HEK293 (cell line): ENCODE measurements around the gene MPDU1.

Experiments
- CTCF ChIA-PET: fragments of 350-600 bp; formaldehyde crosslinking; extraction: SDS; loops from one replicate; lab custom pipeline; 2021; ENCODE audit warnings: antibody characterized with exemption; lab: Yijun Ruan, JAX
- POLR2A ChIA-PET: fragments of 300-600 bp; formaldehyde crosslinking; extraction: SDS; loops from one replicate; lab custom pipeline; 2020; ENCODE audit warnings: antibody characterized with exemption, inconsistent platforms; lab: Yijun Ruan, JAX
- H3K27ac ChIP-seq: fragments of 200-500 bp; sonication (Bioruptor generic); 2 replicates; pipeline ENCODE4 v1.5.1; 2014; ENCODE audit warnings: low read depth, low read length, control low read depth, inconsistent platforms; ENCODE audit errors: extremely low read depth
- H3K36me3 ChIP-seq, 2 experiments: fragments of 200-500 bp in 1 of 2; sonication (Bioruptor generic) in 1 of 2; 1 replicate in 1 of 2; 2 replicates in 1 of 2; pipeline ENCODE4 v1.5.1; 2014 to 2017; ENCODE audit warnings: inconsistent platforms in 2 of 2, low read length in 2 of 2; ENCODE audit not compliant: control insufficient read depth in 2 of 2, insufficient read depth in 1 of 2
- H3K4me1 ChIP-seq: fragments of 200-500 bp; sonication (Bioruptor generic); 2 replicates; pipeline ENCODE4 v1.5.1; 2014; ENCODE audit warnings: mild to moderate bottlenecking, low read length, inconsistent platforms; ENCODE audit not compliant: control insufficient read depth, insufficient read depth
- H3K4me3 ChIP-seq: 2 replicates; pipeline ENCODE4 v1.5.1; 2011; ENCODE audit warnings: low read depth, mild to moderate bottlenecking, control low read depth, low read length, moderate library complexity
- H3K9me3 ChIP-seq: fragments of 200-500 bp; sonication (Bioruptor generic); 2 replicates; pipeline ENCODE4 v1.5.1; 2014; ENCODE audit warnings: low read depth, low read length, inconsistent platforms; ENCODE audit not compliant: control insufficient read depth, insufficient read depth
- SCRT2 ChIP-seq: fragments of 450-650 bp; formaldehyde crosslinking; IDR thresholded peaks from 2 replicates; pipeline ENCODE4 v1.5.1; 2016; ENCODE audit warnings: missing biosample characterization, missing genetic modification characterization
- TRIM28 ChIP-seq: IDR thresholded peaks from 2 replicates; pipeline ENCODE4 v1.6.1; 2011; ENCODE audit warnings: low read length, control low read depth, borderline replicate concordance
- ZBTB17 ChIP-seq: fragments of 450-650 bp; formaldehyde crosslinking; IDR thresholded peaks from 2 replicates; pipeline ENCODE4 v1.5.1; 2016; ENCODE audit warnings: missing biosample characterization, missing genetic modification characterization
- ZBTB8A ChIP-seq: fragments of 450-650 bp; formaldehyde crosslinking; IDR thresholded peaks from 2 replicates; pipeline ENCODE4 v1.5.1; 2016; ENCODE audit warnings: missing biosample characterization, missing genetic modification characterization
- ZFP3 ChIP-seq: fragments of 450-650 bp; formaldehyde crosslinking; IDR thresholded peaks from 2 replicates; pipeline ENCODE4 v1.5.1; 2016; ENCODE audit warnings: low read depth, missing biosample characterization, missing genetic modification characterization
- ZNF211 ChIP-seq: fragments of 450-650 bp; formaldehyde crosslinking; IDR thresholded peaks from 2 replicates; pipeline ENCODE4 v1.5.1; 2016; ENCODE audit warnings: low read depth, missing biosample characterization, missing genetic modification characterization
- ZNF239 ChIP-seq: fragments of 450-650 bp; formaldehyde crosslinking; IDR thresholded peaks from 2 replicates; pipeline ENCODE4 v1.5.1; 2016; ENCODE audit warnings: missing biosample characterization, missing genetic modification characterization
- ZNF292 ChIP-seq: fragments of 450-650 bp; formaldehyde crosslinking; IDR thresholded peaks from 2 replicates; pipeline ENCODE4 v1.5.1; 2016; ENCODE audit warnings: low read depth, missing biosample characterization, missing genetic modification characterization, borderline replicate concordance
- ZNF366 ChIP-seq: fragments of 450-650 bp; formaldehyde crosslinking; conservative IDR thresholded peaks from 2 replicates; pipeline ENCODE4 v1.5.1; 2016; ENCODE audit warnings: missing biosample characterization, missing genetic modification characterization
- ZNF416 ChIP-seq: fragments of 450-650 bp; formaldehyde crosslinking; IDR thresholded peaks from 2 replicates; pipeline ENCODE4 v1.5.1; 2016; ENCODE audit warnings: missing biosample characterization, missing genetic modification characterization
- ZNF473 ChIP-seq: fragments of 450-650 bp; formaldehyde crosslinking; IDR thresholded peaks from 2 replicates; pipeline ENCODE4 v1.5.1; 2017; ENCODE audit warnings: missing biosample characterization, missing genetic modification characterization
- ZNF544 ChIP-seq: fragments of 450-650 bp; formaldehyde crosslinking; IDR thresholded peaks from 2 replicates; pipeline ENCODE4 v1.5.0; 2017; ENCODE audit warnings: missing biosample characterization, missing genetic modification characterization
- ZNF701 ChIP-seq: fragments of 450-650 bp; formaldehyde crosslinking; IDR thresholded peaks from 2 replicates; pipeline ENCODE4 v1.5.1; 2016; ENCODE audit warnings: missing biosample characterization, missing genetic modification characterization
- TF ChIP-seq, protein P1 (sequence below): fragments of 450-650 bp; formaldehyde crosslinking; IDR thresholded peaks from 2 replicates; pipeline ENCODE4 v1.5.1; 2016; ENCODE audit warnings: missing biosample characterization, missing genetic modification characterization
- TF ChIP-seq, protein P2 (sequence below): fragments of 450-650 bp; formaldehyde crosslinking; IDR thresholded peaks from 2 replicates; pipeline ENCODE4 v1.5.0; 2017; ENCODE audit warnings: missing biosample characterization, missing genetic modification characterization, borderline replicate concordance
- TF ChIP-seq, protein P3 (sequence below): fragments of 450-650 bp; IDR thresholded peaks from 2 replicates; pipeline ENCODE4 v1.5.1; 2018; ENCODE audit warnings: missing biosample characterization, mild to moderate bottlenecking, missing genetic modification characterization
- TF ChIP-seq, protein P4 (sequence below): fragments of 450-650 bp; formaldehyde crosslinking; IDR thresholded peaks from 2 replicates; pipeline ENCODE4 v1.5.1; 2016; ENCODE audit warnings: missing biosample characterization, missing genetic modification characterization
- TF ChIP-seq, protein P5 (sequence below): fragments of 450-650 bp; formaldehyde crosslinking; conservative IDR thresholded peaks from 2 replicates; pipeline ENCODE4 v1.5.1; 2016; ENCODE audit warnings: low read depth, missing biosample characterization, missing genetic modification characterization

Gene MPDU1

DNA sequence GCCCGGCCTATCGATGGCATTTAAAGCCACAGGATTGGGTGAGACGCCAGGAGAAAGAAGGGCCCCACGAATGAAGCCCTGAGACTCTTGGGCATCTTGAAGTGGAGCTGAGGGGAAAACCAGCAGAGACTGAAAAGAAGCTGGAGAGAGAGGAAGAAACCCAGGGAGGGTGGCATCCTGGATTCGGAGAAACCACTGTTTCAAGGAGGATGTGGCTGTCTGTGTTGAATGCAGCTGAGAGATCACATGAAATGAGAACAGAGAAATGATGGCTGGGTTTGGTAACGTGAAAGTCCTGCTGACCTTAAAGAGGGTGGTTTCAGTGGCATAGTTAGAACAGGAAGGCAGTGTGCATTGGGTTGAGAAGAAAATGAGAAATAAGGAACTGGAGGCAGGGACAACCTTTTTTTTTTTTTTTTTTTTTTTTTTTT is 31.0 kb upstream of the MPDU1 start:
- H3K27ac ChIP-seq: no peak overlapping the region
- POLR2A ChIA-PET: no interaction called here

DNA sequence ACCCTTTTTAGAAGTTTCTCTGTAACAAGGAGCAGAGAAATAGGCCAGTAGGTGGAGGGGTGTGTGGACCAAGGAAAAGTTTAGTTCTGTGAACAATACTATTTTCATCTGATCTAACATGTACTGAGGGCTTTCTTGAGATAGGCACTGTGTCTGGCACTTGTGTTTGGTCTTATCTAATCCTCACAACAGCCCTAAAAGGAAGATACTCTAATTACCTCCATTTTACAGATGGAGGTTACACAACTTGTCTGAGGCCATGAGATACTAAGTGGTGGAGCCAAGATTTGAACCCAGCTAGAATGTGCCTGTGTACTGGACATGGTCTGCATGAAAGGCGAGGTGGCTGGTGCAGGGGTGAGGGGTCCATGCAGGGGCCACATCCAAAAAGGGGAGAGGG is 30.3 kb upstream of the MPDU1 start:
- Histone ChIP-seq H3K27ac (no peak overlapping the region), H3K9me3 (no peaks in the 10 kb centered on the region), H3K4me1 (peaks cover 2% of the 10 kb centered on the region; the same call in 1 of the 2 replicates), H3K4me3 (no peak overlapping the region), H3K36me3 (no peaks in the 10 kb centered on the region)
- CTCF ChIA-PET: interaction anchor here (3.5 kb wide), 1 partner anchor 38 kb away, joined by 18 read pairs; no protein-coding TSS in a partner anchor
- POLR2A ChIA-PET: interaction anchor here (1.1 kb wide), 1 partner anchor 134 kb away, joined by 3 read pairs; the partner anchor contains the start of gene TP53
- TF ChIP-seq TRIM28: no peak
- no peak for TF ChIP-seq ZNF366 (tag by site-specific recombination)
- no peak for TF ChIP-seq ZNF544 (tag by site-specific recombination)
- TF ChIP-seq ZNF239 (tag by site-specific recombination): no peak
- TF ChIP-seq ZNF416: no peak
- no peak for TF ChIP-seq ZNF211 (tag by site-specific recombination)
- no peak for TF ChIP-seq ZBTB17 (tag by site-specific recombination)
- TF ChIP-seq ZNF292 (tag by site-specific recombination): no peak
- TF ChIP-seq, protein P1, sequence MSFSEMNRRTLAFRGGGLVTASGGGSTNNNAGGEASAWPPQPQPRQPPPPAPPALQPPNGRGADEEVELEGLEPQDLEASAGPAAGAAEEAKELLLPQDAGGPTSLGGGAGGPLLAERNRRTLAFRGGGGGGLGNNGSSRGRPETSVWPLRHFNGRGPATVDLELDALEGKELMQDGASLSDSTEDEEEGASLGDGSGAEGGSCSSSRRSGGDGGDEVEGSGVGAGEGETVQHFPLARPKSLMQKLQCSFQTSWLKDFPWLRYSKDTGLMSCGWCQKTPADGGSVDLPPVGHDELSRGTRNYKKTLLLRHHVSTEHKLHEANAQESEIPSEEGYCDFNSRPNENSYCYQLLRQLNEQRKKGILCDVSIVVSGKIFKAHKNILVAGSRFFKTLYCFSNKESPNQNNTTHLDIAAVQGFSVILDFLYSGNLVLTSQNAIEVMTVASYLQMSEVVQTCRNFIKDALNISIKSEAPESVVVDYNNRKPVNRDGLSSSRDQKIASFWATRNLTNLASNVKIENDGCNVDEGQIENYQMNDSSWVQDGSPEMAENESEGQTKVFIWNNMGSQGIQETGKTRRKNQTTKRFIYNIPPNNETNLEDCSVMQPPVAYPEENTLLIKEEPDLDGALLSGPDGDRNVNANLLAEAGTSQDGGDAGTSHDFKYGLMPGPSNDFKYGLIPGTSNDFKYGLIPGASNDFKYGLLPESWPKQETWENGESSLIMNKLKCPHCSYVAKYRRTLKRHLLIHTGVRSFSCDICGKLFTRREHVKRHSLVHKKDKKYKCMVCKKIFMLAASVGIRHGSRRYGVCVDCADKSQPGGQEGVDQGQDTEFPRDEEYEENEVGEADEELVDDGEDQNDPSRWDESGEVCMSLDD (tag by site-specific recombination): no peak
- no peak for TF ChIP-seq ZNF473 (tag by site-specific recombination)
- TF ChIP-seq, protein P2, sequence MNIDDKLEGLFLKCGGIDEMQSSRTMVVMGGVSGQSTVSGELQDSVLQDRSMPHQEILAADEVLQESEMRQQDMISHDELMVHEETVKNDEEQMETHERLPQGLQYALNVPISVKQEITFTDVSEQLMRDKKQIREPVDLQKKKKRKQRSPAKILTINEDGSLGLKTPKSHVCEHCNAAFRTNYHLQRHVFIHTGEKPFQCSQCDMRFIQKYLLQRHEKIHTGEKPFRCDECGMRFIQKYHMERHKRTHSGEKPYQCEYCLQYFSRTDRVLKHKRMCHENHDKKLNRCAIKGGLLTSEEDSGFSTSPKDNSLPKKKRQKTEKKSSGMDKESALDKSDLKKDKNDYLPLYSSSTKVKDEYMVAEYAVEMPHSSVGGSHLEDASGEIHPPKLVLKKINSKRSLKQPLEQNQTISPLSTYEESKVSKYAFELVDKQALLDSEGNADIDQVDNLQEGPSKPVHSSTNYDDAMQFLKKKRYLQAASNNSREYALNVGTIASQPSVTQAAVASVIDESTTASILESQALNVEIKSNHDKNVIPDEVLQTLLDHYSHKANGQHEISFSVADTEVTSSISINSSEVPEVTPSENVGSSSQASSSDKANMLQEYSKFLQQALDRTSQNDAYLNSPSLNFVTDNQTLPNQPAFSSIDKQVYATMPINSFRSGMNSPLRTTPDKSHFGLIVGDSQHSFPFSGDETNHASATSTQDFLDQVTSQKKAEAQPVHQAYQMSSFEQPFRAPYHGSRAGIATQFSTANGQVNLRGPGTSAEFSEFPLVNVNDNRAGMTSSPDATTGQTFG (tag by site-specific recombination): no peak
- no peak for TF ChIP-seq ZFP3 (tag by site-specific recombination)

More for the DNA sequence above, 31.0 kb upstream of the MPDU1 start:
- CTCF ChIA-PET: interaction anchor here (0.7 to 3.5 kb wide), 6 partner anchors 8 to 607 kb away, joined by 3 to 18 read pairs (median 4); no protein-coding TSS in a partner anchor
- Histone ChIP-seq H3K4me1 (peaks cover 3% of the 10 kb centered on the region; the same call in 1 of the 2 replicates), H3K36me3 (no peaks in the 10 kb centered on the region), H3K9me3 (no peaks in the 10 kb centered on the region), H3K4me3 (no peak overlapping the region)
- TF ChIP-seq, protein P3, sequence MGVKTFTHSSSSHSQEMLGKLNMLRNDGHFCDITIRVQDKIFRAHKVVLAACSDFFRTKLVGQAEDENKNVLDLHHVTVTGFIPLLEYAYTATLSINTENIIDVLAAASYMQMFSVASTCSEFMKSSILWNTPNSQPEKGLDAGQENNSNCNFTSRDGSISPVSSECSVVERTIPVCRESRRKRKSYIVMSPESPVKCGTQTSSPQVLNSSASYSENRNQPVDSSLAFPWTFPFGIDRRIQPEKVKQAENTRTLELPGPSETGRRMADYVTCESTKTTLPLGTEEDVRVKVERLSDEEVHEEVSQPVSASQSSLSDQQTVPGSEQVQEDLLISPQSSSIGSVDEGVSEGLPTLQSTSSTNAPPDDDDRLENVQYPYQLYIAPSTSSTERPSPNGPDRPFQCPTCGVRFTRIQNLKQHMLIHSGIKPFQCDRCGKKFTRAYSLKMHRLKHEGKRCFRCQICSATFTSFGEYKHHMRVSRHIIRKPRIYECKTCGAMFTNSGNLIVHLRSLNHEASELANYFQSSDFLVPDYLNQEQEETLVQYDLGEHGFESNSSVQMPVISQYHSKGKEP (tag by site-specific recombination): no peak
- TF ChIP-seq SCRT2 (tag by site-specific recombination) (no peak), ZBTB8A (no peak), ZNF701 (no peak)
- TF ChIP-seq, protein P4, sequence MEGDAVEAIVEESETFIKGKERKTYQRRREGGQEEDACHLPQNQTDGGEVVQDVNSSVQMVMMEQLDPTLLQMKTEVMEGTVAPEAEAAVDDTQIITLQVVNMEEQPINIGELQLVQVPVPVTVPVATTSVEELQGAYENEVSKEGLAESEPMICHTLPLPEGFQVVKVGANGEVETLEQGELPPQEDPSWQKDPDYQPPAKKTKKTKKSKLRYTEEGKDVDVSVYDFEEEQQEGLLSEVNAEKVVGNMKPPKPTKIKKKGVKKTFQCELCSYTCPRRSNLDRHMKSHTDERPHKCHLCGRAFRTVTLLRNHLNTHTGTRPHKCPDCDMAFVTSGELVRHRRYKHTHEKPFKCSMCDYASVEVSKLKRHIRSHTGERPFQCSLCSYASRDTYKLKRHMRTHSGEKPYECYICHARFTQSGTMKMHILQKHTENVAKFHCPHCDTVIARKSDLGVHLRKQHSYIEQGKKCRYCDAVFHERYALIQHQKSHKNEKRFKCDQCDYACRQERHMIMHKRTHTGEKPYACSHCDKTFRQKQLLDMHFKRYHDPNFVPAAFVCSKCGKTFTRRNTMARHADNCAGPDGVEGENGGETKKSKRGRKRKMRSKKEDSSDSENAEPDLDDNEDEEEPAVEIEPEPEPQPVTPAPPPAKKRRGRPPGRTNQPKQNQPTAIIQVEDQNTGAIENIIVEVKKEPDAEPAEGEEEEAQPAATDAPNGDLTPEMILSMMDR (tag by site-specific recombination): no peak
- TF ChIP-seq, protein P5, sequence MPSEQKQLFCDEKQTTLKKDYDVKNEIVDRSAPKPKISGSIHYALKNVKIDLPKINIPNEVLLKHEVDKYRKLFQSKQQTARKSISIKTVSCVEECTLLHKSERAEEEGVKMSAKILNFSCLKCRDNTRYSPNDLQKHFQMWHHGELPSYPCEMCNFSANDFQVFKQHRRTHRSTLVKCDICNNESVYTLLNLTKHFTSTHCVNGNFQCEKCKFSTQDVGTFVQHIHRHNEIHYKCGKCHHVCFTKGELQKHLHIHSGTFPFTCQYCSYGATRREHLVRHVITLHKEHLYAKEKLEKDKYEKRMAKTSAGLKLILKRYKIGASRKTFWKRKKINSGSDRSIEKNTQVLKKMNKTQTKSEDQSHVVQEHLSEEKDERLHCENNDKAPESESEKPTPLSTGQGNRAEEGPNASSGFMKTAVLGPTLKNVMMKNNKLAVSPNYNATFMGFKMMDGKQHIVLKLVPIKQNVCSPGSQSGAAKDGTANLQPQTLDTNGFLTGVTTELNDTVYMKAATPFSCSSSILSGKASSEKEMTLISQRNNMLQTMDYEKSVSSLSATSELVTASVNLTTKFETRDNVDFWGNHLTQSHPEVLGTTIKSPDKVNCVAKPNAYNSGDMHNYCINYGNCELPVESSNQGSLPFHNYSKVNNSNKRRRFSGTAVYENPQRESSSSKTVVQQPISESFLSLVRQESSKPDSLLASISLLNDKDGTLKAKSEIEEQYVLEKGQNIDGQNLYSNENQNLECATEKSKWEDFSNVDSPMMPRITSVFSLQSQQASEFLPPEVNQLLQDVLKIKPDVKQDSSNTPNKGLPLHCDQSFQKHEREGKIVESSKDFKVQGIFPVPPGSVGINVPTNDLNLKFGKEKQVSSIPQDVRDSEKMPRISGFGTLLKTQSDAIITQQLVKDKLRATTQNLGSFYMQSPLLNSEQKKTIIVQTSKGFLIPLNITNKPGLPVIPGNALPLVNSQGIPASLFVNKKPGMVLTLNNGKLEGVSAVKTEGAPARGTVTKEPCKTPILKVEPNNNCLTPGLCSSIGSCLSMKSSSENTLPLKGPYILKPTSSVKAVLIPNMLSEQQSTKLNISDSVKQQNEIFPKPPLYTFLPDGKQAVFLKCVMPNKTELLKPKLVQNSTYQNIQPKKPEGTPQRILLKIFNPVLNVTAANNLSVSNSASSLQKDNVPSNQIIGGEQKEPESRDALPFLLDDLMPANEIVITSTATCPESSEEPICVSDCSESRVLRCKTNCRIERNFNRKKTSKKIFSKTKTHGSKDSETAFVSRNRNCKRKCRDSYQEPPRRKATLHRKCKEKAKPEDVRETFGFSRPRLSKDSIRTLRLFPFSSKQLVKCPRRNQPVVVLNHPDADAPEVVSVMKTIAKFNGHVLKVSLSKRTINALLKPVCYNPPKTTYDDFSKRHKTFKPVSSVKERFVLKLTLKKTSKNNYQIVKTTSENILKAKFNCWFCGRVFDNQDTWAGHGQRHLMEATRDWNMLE (tag by site-specific recombination): no peak
